HG03469 (cell line): ENCODE data around the gene CUL4B.
A peak's percentile ranks its signal among the peaks of the same experiment; 100 is the strongest.
"Not testable (repeated sequence)": the region's sequence is repeated elsewhere in the genome, so short reads cannot be mapped to it uniquely, and the experiment has no call there.

Experiments used
- ATAC-seq: cut with Tn5 transposase; IDR thresholded peaks from one replicate; pipeline ENCODE4 v1.9.1; 2021; ENCODE audit warnings: mild to moderate bottlenecking, moderate library complexity, moderate number of reproducible peaks; ENCODE audit not compliant: unreplicated experiment

CUL4B gene

DNA sequence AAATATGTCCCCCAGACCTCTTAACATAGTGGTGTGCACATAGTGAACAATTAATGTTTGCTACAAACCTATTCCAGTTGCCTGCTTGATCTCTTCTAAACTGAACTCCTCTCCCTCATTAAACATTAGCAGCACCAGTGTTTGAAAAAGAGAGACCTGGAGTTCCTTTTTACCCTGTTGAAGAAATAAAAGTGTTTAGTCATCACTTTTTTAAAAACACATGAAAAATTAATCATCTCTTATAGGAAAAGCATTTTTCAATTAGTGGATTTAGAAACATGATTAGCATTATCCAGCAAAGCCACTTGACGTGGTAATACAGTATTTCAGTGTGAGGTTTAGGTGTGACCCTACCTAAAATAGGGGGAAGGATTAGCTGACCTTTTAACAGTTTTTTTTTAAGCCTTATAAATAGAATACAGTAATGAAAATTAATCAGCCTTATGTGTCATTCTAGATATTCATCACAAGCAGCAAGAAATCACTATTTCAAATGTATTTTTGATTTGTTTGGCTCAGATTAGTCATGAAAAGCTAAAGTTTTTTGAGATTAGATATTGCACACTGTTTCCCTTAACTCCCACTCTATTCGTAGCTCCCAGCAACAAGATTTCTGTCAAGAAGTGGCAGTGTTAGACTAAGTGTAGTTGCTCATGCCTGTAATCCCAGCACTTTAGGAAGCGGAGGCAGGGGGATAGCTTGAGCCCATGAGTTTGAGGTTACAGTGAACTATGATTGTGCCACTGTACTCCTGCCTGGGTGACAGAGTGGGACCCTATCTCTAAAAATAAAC is 26.2 kb downstream of the CUL4B start:
- no peak for ATAC-seq

DNA sequence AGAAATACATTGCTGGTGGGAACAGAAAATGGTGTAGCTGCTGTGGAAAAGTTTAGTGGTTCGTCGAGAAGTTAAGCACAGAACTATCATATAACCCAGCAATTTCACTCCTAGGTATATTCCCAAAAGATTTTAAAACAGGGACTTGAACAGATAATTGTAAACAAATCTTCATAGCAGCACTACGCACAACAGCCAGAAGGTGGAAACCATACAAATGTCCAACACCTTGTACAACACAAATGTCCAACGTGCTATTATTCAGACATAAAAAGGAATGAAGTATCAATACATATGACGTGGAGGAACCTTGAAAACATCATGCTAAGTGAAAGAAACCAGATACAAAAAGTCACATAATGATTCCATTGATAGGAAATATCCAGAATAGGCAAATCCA is 37.9 kb downstream of the CUL4B start:
- ATAC-seq: no peak

DNA sequence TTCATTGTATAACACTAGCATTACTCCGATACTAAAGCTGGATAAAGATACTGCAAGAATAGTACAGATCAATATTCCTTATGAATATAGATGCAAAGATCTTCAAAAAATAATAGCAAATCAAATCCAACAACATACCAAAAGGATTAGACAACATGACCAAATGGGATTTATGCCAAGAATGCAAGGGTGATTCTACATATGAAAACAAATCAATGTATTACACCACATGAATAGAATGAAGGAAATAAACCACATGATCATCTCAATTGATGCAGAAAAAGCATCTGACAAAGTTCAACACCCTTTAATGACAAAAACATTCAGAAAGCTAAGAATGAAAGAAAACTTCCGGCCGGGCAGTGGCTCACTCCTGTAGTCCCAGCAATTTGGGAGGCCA is 42.8 kb downstream of the CUL4B start:
- no peak for ATAC-seq

DNA sequence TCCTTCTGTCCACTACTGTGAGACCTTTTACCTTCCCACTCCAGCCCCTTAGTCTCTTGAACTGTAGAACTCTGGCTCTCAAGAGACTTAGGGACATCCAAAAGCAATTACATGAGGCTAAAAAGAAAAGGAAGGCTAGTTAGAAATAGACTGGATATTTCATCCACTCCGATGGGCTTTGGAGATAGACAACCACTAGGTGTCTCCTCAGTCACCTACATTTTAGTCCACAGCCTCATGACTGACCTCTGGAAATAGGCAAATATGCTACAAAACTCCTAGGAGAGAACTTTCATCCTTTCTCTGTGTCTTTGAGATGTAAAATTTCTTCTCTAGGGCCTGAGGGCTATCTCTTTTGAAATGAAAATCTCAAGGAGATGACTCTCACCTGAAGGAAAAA is 46.5 kb downstream of the CUL4B start:
- no peak for ATAC-seq

DNA sequence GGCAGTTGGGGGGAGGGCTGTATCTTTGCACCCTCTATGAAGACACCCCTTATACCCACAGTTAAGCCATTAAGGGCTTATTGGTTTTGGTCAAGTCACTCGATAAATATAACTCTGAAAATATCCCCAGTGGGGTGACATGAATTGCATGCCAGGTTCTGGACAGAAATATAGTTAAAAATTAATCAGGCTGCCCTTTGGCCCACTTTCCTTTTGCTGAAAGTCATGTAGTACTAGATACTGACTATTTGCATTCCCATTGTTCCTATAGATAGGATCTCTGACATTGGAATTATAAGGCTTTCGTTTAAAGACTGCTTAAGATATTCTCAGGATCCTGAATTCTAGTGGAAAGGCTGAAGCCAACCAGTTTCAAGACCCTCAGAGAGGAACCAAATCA is 48.1 kb downstream of the CUL4B start:
- no peak for ATAC-seq

DNA sequence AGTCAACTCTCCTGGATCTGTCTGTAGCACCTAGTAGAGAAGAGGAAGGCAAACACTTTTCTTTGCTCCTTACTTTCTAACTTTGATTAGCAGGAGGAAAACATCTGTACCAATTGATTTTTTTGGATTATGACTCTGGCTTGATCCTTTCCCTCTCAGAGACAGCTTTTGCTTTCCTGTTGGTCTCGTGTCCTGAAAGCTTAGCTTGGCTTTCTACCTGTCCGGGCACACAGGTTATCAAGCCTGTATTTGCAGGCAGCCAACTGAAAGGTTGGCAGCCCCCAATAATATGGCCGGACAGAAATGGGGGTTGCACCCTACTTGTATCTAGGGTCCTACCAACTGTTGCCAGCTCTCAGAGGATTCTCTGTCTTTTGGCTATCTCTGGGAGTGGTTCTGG is 48.5 kb downstream of the CUL4B start:
- no peak for ATAC-seq

DNA sequence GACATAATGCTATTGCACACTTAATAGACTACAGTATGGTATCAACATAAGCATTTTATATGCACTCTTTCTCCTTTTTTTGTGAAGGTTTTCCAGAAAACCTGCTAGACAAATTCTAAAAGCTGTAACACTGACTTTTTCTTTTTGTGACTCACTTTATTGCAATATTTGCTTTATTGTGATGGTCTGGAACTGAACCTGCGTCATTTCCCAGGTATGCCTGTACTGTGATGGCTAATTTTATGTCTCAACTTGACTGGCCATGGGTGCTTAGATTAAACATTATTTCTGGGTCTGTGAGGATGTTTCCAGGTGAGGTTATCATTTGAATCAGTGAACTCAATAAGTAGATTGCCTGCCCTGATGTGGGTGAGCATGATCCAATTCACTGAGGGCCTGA is 56.2 kb downstream of the CUL4B start:
- no peak for ATAC-seq

DNA sequence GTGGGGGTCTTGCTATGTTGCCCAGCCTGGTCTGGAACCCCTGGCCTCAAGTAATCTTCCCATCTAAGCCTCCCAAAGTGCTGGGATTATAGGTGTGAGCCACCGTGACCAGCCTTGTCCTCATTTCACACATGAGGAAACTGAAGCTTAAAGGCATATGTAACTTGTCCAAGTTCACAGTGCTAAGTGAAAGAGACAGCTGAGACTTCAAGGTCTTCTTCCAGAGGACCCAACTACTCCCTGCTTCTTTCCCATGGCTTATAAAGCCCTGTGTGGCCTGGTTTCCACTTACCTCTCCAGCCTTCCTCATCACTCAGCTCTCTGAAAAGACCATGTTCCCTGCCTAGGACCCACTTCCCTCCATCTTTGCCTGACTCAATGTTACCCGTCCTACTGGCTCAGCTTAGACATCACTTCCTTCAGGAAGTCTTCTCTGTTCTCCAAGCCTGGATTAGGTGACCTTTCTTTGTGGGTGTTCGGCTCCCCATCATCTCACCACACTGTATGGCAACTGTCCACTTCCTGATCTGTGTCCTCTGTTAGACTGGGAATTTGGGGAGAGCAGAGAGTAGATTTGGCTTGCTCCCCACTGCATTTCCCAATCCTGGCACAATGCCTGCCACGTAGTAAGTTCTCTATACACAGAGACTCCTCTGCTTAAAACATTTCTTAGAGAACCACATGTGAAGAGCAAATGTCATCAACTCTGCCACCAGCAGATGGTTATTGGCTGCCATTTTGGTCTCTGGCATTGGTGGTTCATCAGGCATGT is 61.3 kb downstream of the CUL4B start:
- ATAC-seq: no peak

DNA sequence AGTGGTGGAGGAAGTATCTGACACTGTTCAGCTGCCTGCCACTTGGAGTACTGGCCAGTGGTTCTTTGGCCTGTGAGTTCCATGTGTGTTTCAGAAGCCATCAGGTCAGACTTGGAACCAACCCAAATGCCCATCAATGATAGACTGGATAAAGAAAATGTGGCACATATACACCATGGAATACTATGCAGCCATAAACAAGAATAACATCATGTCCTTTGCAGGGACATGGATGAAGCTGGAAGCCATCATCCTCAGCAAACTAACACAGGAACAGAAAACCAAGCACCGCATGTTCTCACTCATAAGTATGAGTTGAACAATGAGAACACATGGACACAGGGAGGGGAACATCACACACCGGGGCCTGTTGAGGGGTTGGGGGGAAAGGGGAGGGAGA is 70.6 kb downstream of the CUL4B start:
- ATAC-seq: not testable (repeated sequence)

DNA sequence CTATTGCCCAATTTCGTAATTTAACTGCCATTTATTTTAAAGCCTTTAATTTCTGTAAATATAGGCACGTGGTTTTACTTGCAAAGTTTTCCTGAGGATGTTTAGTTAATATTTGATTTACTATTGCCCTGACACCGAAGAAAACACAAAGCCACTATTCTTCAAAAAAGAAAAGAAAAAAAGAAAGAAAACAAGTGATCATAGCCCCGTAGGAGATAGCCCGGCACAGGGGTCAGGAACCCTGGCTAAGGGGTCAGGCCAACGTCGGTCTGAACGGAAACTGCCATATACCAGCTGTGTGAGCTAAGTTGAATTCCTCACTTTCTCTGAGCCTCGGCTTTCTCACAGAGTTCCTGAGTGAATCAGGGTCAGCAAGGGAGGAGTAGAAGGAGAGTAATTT is 74.0 kb downstream of the CUL4B start:
- no peak for ATAC-seq

DNA sequence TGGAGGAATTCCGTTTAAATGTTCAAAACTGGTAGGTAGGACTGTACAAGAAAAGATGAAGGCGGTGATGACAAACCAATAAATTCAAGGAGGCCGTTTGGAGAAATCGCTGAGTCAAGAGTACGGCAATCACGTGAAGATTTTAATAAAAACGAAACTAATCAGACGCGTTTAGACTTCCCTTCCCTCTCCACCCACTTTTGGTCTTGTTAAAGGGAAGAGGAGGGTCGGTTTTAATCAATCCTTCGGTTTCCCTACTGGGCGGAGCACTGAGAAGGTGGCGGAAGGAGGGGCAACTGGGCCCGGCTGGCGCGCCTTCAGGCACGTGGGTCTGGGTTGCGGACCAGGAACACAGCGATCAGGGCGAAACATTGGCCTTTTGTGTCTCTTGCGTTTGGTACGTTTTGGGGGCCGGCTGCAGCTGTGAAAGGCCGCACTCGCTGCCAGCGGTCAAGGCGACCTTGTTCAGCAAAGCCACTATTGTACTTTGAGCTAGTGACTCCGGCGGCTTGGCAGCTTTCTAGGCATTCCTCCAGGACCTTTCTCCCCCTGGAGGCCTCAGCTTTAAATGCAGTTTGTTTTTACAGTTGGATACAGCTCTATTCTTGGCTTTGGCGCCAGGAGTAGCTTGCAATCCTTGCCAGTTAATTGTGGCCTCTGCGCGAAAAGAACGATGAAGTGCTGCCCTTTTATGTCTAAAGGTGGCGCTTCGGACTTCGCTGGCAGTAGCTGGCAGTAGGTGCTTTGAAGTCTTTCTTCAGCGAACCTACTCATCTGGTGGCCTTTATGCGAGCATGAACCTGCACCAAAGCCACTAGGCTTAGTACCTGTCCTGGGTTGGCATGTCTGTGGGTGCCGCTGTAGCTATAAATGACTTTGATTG is 74.9 kb downstream of the CUL4B start:
- ATAC-seq: peak; percentile 57

DNA sequence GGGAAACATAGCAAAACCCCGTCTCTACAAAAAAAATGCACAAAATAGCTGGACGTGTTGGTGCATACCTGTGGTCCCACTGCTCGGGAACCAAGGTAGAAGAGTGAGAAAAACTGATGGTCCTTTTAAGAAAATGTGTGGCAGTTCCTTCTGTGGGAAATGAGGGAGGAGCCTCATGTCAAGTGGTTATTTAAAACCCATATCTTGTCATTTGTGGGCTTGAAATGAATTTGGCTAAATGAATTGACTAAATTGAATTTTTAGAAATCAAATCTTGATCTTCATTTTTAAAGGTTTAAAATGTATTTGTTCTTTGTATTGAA is 75.5 kb downstream of the CUL4B start:
- no peak for ATAC-seq

DNA sequence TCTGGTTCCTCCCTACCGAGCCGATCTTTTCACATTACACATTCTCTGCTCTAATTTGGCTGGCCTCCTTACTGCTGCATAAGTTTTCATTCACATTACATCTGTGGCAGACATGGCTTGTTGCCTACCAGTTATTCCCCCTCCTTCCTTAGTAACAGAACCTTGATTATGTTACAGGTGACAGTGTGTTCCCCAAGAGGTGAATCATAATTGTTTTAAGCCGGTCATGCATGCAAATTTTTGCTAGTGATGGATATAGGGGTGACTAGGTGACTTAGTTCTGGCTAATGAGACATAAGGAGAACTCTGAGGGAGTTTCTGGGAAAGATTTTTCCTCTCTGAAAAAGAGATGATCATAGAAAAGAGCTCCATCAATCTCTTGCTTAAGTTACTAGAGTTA is 83.3 kb downstream of the CUL4B start:
- ATAC-seq: no peak

DNA sequence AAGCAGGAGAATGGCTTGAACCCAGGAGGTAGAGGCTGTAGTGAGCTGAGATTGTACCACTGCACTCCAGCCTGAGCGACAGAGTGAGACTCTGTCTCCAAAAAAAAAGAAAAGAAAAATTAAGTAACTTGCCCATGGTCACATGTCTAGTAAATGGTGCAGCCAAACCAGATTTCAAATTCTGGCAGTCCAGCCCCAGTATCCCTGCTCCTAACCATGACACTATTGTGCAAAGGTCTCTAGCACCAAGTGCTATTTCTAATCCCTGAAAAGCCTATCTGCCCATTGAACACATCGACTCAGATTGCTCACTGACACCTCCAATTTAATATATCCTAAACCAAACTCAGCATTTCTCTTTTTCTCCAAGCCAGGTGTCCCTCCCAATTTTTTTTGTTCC is 84.0 kb downstream of the CUL4B start:
- ATAC-seq: no peak

DNA sequence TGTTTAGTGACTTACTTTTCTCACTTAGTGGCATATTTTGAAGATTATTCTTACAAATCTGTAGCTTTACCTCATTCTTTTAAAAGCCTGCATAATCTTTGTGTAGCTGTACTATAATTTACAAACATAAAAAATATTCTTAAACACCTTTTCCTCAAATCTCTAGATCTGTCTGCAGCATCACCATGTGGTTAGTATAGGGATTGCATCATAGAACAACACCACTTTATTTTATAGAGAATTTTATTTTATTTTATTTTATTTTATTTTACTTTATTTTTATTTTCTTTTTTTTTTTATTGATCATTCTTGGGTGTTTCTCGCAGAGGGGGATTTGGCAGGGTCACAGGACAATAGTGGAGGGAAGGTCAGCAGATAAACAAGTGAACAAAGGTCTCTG is 85.3 kb downstream of the CUL4B start:
- ATAC-seq: not testable (repeated sequence)
